Measurements from ENCODE around the gene PLXNA4. TPM values are rescaled to one million over a fixed set of nuclear protein-coding genes. Genes with fewer than 3 reads are reported as not detected.
"Not testable (repeated sequence)": the region's sequence is repeated elsewhere in the genome, so short reads cannot be mapped to it uniquely, and the experiment has no call there.

The PLXNA4 gene
- total and polyA plus RNA-seq, 8 donors: 0.19 to 1.6 (median 0.47) TPM

GRCh38 chr7:132180481-132180880 lies 395.8 kb downstream of the PLXNA4 start:
- TF ChIP-seq CTCF (IDR thresholded peaks at IDR 0.05): no peak
- DNase-seq (no peak), FAIRE-seq (no peak), ATAC-seq (no peak)
- no peaks in the 10 kb centered on the region for H3K9me3 ChIP-seq
- 82 to 88% methylated on average over 9 of the region's 9 CpGs for WGBS, 2 donors
- intact Hi-C loops (cut with DNase I): no loop called here
- H3K4me1 ChIP-seq: no peaks in the 10 kb centered on the region
- H3K36me3 ChIP-seq: no peaks in the 10 kb centered on the region
- no peak overlapping the region for H3K4me3 ChIP-seq
- no peak overlapping the region for H3K27ac ChIP-seq
- H3K27me3 ChIP-seq: no peaks in the 10 kb centered on the region

GRCh38 chr7:132179681-132180080 lies 396.6 kb downstream of the PLXNA4 start:
- DNase-seq: no peak
- Histone ChIP-seq H3K4me3 (no peak overlapping the region), H3K27me3 (no peaks in the 10 kb centered on the region), H3K4me1 (no peaks in the 10 kb centered on the region), H3K27ac (no peak overlapping the region), H3K9me3 (no peaks in the 10 kb centered on the region), H3K36me3 (no peaks in the 10 kb centered on the region)
- ATAC-seq: no peak
- 90 to 93% methylated on average over 20 of the region's 20 CpGs for WGBS, 2 donors
- FAIRE-seq: no peak
- TF ChIP-seq CTCF (IDR thresholded peaks at IDR 0.05): no peak
- intact Hi-C loops (cut with DNase I): no loop called here

GRCh38 chr7:132179080-132179430 lies 397.2 kb downstream of the PLXNA4 start:
- WGBS, 2 donors: 70 to 84% methylated on average over 10 of the region's 10 CpGs
- no peaks in the 10 kb centered on the region for H3K4me1 ChIP-seq
- intact Hi-C loops (cut with DNase I): no loop called here
- no peaks in the 10 kb centered on the region for H3K27me3 ChIP-seq
- no peaks in the 10 kb centered on the region for H3K9me3 ChIP-seq
- H3K36me3 ChIP-seq: no peaks in the 10 kb centered on the region
- H3K27ac ChIP-seq: no peak overlapping the region
- no peak overlapping the region for H3K4me3 ChIP-seq
- no peak for FAIRE-seq
- TF ChIP-seq CTCF (IDR thresholded peaks at IDR 0.05): no peak
- no peak for DNase-seq
- ATAC-seq: no peak

GRCh38 chr7:132178402-132179079 lies 397.7 kb downstream of the PLXNA4 start:
- H3K27me3 ChIP-seq; H3K4me3 ChIP-seq; H3K4me1 ChIP-seq; intact Hi-C loops (cut with DNase I); H3K36me3 ChIP-seq; H3K9me3 ChIP-seq; H3K27ac ChIP-seq; DNase-seq; ATAC-seq; FAIRE-seq: not testable (repeated sequence)
- 72 to 87% methylated on average over 8 of the region's 8 CpGs for WGBS, 2 donors

- Histone ChIP-seq H3K27ac (no peak overlapping the region), H3K4me3 (no peak overlapping the region), H3K4me1 (no peaks in the 10 kb centered on the region), H3K9me3 (no peaks in the 10 kb centered on the region), H3K36me3 (no peaks in the 10 kb centered on the region), H3K27me3 (no peaks in the 10 kb centered on the region)
- WGBS, 2 donors: 75 to 84% methylated on average over 10 of the region's 10 CpGs
- no peak for TF ChIP-seq CTCF (IDR thresholded peaks at IDR 0.05)
- DNase-seq: no peak
- FAIRE-seq: no peak
- no peak for ATAC-seq
- intact Hi-C loops (cut with DNase I): no loop called here
Measured at GRCh38 chr7:132177708-132178401, 398.4 kb downstream of the PLXNA4 start.

Measured in pancreas (tissue), 10 donors.